ENCODE results near the gene FIG4.
"Not testable (repeated sequence)": the region's sequence is repeated elsewhere in the genome, so short reads cannot be mapped to it uniquely, and the experiment has no call there.

Gene FIG4

GRCh38 chr6:109705258-109705657, 14.2 kb downstream of the FIG4 start:
- peak; percentile 74 for DNase-seq

- DNase-seq = no peak
These were observed 15.4 kb downstream of the FIG4 start for GRCh38 chr6:109706513-109706912.

GRCh38 chr6:109708099-109708498, 17.0 kb downstream of the FIG4 start:
- not testable (repeated sequence) for DNase-seq

GRCh38 chr6:109713097-109713496, 22.0 kb downstream of the FIG4 start:
- DNase-seq = peak; percentile 19

- no peak for DNase-seq
These were observed 23.1 kb downstream of the FIG4 start for GRCh38 chr6:109714166-109714565.

- no peak for DNase-seq
These were observed 23.5 kb downstream of the FIG4 start for GRCh38 chr6:109714611-109715010.

GRCh38 chr6:109715616-109716015, 24.5 kb downstream of the FIG4 start:
- DNase-seq = no peak

GRCh38 chr6:109717971-109718370, 26.9 kb downstream of the FIG4 start:
- no peak for DNase-seq

- no peak for DNase-seq
These were observed 27.9 kb downstream of the FIG4 start for GRCh38 chr6:109718991-109719390.

GRCh38 chr6:109720311-109720710, 29.2 kb downstream of the FIG4 start:
- no peak for DNase-seq

GRCh38 chr6:109722011-109722410, 30.9 kb downstream of the FIG4 start:
- DNase-seq = no peak

- DNase-seq = no peak
These were observed 31.6 kb downstream of the FIG4 start for GRCh38 chr6:109722564-109723254.

- DNase-seq = not testable (repeated sequence)
These were observed 34.2 kb downstream of the FIG4 start for GRCh38 chr6:109725250-109725649.

GRCh38 chr6:109736273-109737025, 45.4 kb downstream of the FIG4 start:
- DNase-seq = no peak

GRCh38 chr6:109738255-109738654, 47.2 kb downstream of the FIG4 start:
- DNase-seq = no peak

- no peak for DNase-seq
These were observed 47.6 kb downstream of the FIG4 start for GRCh38 chr6:109738667-109739066.

- DNase-seq = no peak
These were observed 48.6 kb downstream of the FIG4 start for GRCh38 chr6:109739686-109740085.

- no peak for DNase-seq
These were observed 49.7 kb downstream of the FIG4 start for GRCh38 chr6:109740787-109741186.

- DNase-seq = no peak
These were observed 52.6 kb downstream of the FIG4 start for GRCh38 chr6:109743739-109744138.

GRCh38 chr6:109744779-109745178, 53.7 kb downstream of the FIG4 start:
- DNase-seq = not testable (repeated sequence)

GRCh38 chr6:109747221-109747620, 56.1 kb downstream of the FIG4 start:
- no peak for DNase-seq

- no peak for DNase-seq
These were observed 68.2 kb downstream of the FIG4 start for GRCh38 chr6:109759098-109759955.

- DNase-seq = no peak
These were observed 69.1 kb downstream of the FIG4 start for GRCh38 chr6:109760208-109760607.

- DNase-seq = no peak
These were observed 71.1 kb downstream of the FIG4 start for GRCh38 chr6:109762166-109762565.

All from activated naive CD4-positive, alpha-beta T cell treated with anti-CD3 and anti-CD28 coated beads, Interleukin-2, amount 50 U/mL, for 16 hours (primary cell).